ENCODE data around the gene MRPL27.

DNA sequence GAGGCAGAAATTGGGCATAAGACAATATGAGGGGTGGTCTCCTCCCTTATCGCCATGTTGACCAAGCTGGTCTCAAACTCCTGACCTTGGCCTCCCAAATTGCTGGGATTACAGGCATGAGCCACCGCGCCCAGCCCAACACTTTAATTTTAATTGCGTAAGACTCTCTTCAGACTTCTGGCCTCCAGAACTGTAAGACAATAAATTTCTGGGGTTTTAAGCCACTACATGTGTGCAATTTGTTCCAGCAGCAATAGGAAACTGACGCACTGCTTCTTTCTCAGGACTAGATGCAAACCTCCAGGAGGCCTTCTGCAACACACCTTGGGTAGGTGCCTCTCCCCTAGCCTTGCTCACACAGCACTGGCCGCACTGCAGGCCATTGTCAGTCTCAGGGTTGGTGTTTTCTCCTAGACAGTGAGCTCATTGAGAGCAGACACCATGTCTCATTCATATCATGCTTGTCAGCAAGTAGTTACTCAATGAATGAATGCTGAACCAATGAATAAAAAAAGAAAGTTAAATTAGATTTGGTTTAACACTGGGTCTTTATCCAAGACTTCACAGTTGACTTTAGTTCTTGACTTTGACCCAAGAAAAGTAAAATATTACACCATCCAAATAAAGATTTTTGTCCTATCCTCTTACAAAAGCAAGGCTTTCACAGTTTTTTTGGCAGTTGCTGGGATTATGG, 47.6 kb upstream of the MRPL27 start:
- TF ChIP-seq EZH2 (IDR thresholded peaks at IDR 0.05; ENCODE audit: borderline replicate concordance, low read length) (no peak), CTCF (conservative IDR thresholded peaks at IDR 0.05 in 1 of 2, IDR thresholded peaks at IDR 0.05 in 1 of 2; ENCODE audit: extremely low read depth in 1 of 2, insufficient read depth in 1 of 2, low read depth in 1 of 2, low read length in 2 of 2) (no peak)

Measured in mammary epithelial cell (primary cell).